CD14-positive monocyte (primary cell): ENCODE data around the gene GSTA2. TPM values are rescaled to one million over a fixed set of nuclear protein-coding genes. Genes with fewer than 3 reads are reported as not detected.

Source experiments
- DNase-seq, 3 donors: peaks; one replicate each; pipeline ENCODE4 v3.0.0-alpha.2; 2011 to 2022
- H2AFZ ChIP-seq: 2 replicates; pipeline ENCODE4 v1.6.0; 2012; ENCODE audit warnings: mild to moderate bottlenecking, low read depth, low read length, inconsistent platforms; ENCODE audit not compliant: insufficient read depth, poor library complexity, severe bottlenecking
- H3K27ac ChIP-seq, 2 donors: 1 replicate in 1 of 2; 2 replicates in 1 of 2; pipeline ENCODE4 v1.5.1; 2012 to 2013; ENCODE audit warnings: low read length in 2 of 2, control low read depth in 1 of 2, inconsistent platforms in 1 of 2, low read depth in 1 of 2, mild to moderate bottlenecking in 1 of 2
- H3K27me3 ChIP-seq, 2 donors: one replicate each; pipeline versions ENCODE4 v1.6.0 to v1.6.1; 2011 to 2013; ENCODE audit warnings: low read length in 2 of 2; ENCODE audit not compliant: control insufficient read depth in 2 of 2, insufficient read depth in 2 of 2
- H3K36me3 ChIP-seq, 2 donors: replicated peaks in 1 of 2; 1 replicate in 1 of 2; 2 replicates in 1 of 2; pipeline versions ENCODE4 v1.5.1 to v1.6.1; 2012 to 2013; ENCODE audit warnings: low read length in 2 of 2, control low read depth in 1 of 2, inconsistent platforms in 1 of 2, mild to moderate bottlenecking in 1 of 2; ENCODE audit not compliant: insufficient read depth in 2 of 2, control insufficient read depth in 1 of 2
- H3K4me1 ChIP-seq, 2 donors: 1 replicate in 1 of 2; 2 replicates in 1 of 2; pipeline versions ENCODE4 v1.5.1 to v1.6.1; 2012 to 2013; ENCODE audit warnings: low read length in 2 of 2, control low read depth in 1 of 2, inconsistent platforms in 1 of 2, mild to moderate bottlenecking in 1 of 2, moderate library complexity in 1 of 2; ENCODE audit not compliant: insufficient read depth in 2 of 2, control insufficient read depth in 1 of 2
- H3K4me2 ChIP-seq: replicated peaks from 2 replicates; pipeline ENCODE3; 2012; ENCODE audit warnings: low read length, moderate library complexity, mild to moderate bottlenecking; ENCODE audit not compliant: poor library complexity, severe bottlenecking; ENCODE audit errors: extremely low read depth
- H3K4me3 ChIP-seq, 3 experiments: fragments of 200-600 bp in 1 of 3; sonication (generic) in 1 of 3; replicated peaks in 1 of 3; 1 replicate in 2 of 3; 2 replicates in 1 of 3; pipeline ENCODE4 v1.5.1; 2011 to 2013; ENCODE audit warnings: low read length in 3 of 3, mild to moderate bottlenecking in 3 of 3, control low read depth in 2 of 3, low read depth in 2 of 3, inconsistent platforms in 1 of 3, moderate library complexity in 1 of 3
- H3K79me2 ChIP-seq: 2 replicates; pipeline ENCODE4 v1.6.0; 2012; ENCODE audit warnings: mild to moderate bottlenecking, control low read depth, inconsistent platforms, low read length, moderate library complexity; ENCODE audit not compliant: insufficient read depth
- H3K9ac ChIP-seq: 2 replicates; pipeline ENCODE4 v1.6.0; 2017; ENCODE audit warnings: low read length, mild to moderate bottlenecking; ENCODE audit not compliant: insufficient read depth, poor library complexity, severe bottlenecking
- H3K9me3 ChIP-seq, 2 donors: replicated peaks in 1 of 2; 1 replicate in 1 of 2; 2 replicates in 1 of 2; pipeline versions ENCODE4 v1.5.1 to v1.6.1; 2012 to 2013; ENCODE audit warnings: low read length in 2 of 2, control low read depth in 1 of 2; ENCODE audit not compliant: control insufficient read depth in 1 of 2, insufficient read depth in 1 of 2
- H4K20me1 ChIP-seq: 2 replicates; pipeline ENCODE4 v1.6.0; 2012; ENCODE audit warnings: mild to moderate bottlenecking, low read length, control low read depth, moderate library complexity; ENCODE audit not compliant: insufficient read depth
- H3K27ac Mint-ChIP-seq, 7 donors: one replicate each; pipeline ENCODE4 v1.8.0; 2020; ENCODE audit warnings: mild to moderate bottlenecking in 7 of 7, mixed read lengths in 7 of 7, moderate library complexity in 6 of 7, inconsistent platforms in 2 of 7
- H3K27me3 Mint-ChIP-seq, 3 donors: one replicate each; pipeline ENCODE4 v1.8.0; 2021 to 2022; ENCODE audit warnings: low read depth in 3 of 3, mild to moderate bottlenecking in 3 of 3, mixed read lengths in 3 of 3, moderate library complexity in 3 of 3, inconsistent platforms in 1 of 3
- H3K36me3 Mint-ChIP-seq, 2 donors: one replicate each; pipeline ENCODE4 v1.8.0; 2020; ENCODE audit warnings: mixed read lengths in 2 of 2, inconsistent platforms in 1 of 2, mild to moderate bottlenecking in 1 of 2
- H3K4me1 Mint-ChIP-seq: one replicate; pipeline ENCODE4 v1.8.0; 2020; ENCODE audit warnings: mild to moderate bottlenecking, mixed read lengths
- H3K4me3 Mint-ChIP-seq, 2 donors: one replicate each; pipeline ENCODE4 v1.8.0; 2020; ENCODE audit warnings: mild to moderate bottlenecking in 2 of 2, mixed read lengths in 2 of 2, moderate library complexity in 1 of 2
- H3K9me3 Mint-ChIP-seq, 7 donors: one replicate each; pipeline ENCODE4 v1.8.0; 2020 to 2022; ENCODE audit warnings: mixed read lengths in 7 of 7, mild to moderate bottlenecking in 6 of 7, moderate library complexity in 6 of 7, inconsistent platforms in 2 of 7
- WGBS: methylation state at CpG from one replicate; pipeline ENCODE4 v1.1.5; 2013; ENCODE audit warnings: missing lambda C conversion rate; ENCODE audit not compliant: insufficient coverage; 5-methylcytosine and 5-hydroxymethylcytosine counted together
- intact Hi-C, 2 donors: fragments of 100-400 bp; cut with micrococcal nuclease; formaldehyde crosslinking; loops; one replicate each; pipeline versions ENCODE4 v1.15.0 to v1.15.1; 2023
- polyA plus RNA-seq, 3 donors: library from polyadenylated mRNA; depleted of rRNA in 1 of 3; unstranded in 2 of 3; stranded (reverse) in 1 of 3; fragments of 300-500 nt in 2 of 3; fragments of >200 nt in 1 of 3; fragmentation: Illumina TruSeq in 2 of 3; gene quantifications; 1 replicate in 2 of 3; 2 replicates in 1 of 3; pipeline ENCODE4 v1.2.3, GENCODE V29; 2012 to 2021
- TF ChIP-seq, protein P1 (sequence below): fragments of 200-600 bp; IDR thresholded peaks from one replicate; pipeline ENCODE4 v1.8.0; 2022; ENCODE audit warnings: antibody characterized with exemption, mild to moderate bottlenecking

GSTA2 gene
- polyA plus RNA-seq, 3 donors = not detected

DNA sequence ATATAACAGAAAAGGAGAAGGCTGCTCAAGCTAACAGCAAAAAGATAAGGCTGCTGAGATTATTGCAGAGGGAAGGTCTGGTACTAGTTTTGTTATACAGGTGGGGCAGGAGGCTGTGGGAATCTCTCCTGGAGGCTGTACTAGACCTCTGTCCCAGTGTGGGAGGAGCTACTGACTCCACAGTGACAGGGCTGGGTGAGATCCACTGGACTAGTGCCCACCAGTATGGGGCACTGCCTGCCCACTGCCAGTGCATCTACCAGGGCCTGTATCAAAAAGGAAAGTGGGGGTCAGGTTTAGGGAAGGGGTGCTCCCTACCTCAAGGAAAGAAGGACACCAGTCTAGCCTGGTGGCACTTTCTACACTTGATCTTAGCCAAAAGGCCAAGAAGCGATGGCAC, 30.1 kb downstream of the GSTA2 start:
- TF ChIP-seq, protein P1, sequence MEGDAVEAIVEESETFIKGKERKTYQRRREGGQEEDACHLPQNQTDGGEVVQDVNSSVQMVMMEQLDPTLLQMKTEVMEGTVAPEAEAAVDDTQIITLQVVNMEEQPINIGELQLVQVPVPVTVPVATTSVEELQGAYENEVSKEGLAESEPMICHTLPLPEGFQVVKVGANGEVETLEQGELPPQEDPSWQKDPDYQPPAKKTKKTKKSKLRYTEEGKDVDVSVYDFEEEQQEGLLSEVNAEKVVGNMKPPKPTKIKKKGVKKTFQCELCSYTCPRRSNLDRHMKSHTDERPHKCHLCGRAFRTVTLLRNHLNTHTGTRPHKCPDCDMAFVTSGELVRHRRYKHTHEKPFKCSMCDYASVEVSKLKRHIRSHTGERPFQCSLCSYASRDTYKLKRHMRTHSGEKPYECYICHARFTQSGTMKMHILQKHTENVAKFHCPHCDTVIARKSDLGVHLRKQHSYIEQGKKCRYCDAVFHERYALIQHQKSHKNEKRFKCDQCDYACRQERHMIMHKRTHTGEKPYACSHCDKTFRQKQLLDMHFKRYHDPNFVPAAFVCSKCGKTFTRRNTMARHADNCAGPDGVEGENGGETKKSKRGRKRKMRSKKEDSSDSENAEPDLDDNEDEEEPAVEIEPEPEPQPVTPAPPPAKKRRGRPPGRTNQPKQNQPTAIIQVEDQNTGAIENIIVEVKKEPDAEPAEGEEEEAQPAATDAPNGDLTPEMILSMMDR = no peak
- Mint-ChIP-seq H3K9me3 (peaks cover 0 to 12% (median 4%) of the 10 kb centered on the region in 7 donors), H3K4me3 (no peak overlapping the region), H3K4me1 (no peaks in the 10 kb centered on the region), H3K36me3 (no peaks in the 10 kb centered on the region), H3K27ac (no peak overlapping the region), H3K27me3 (peaks cover 0 to 3% (median 1%) of the 10 kb centered on the region in 3 donors)
- no peaks in the 10 kb centered on the region for H3K36me3 ChIP-seq
- no peak overlapping the region for H3K27ac ChIP-seq
- H2AFZ ChIP-seq = no peak overlapping the region
- DNase-seq = no peak
- intact Hi-C loops = no loop called here
- no peaks in the 10 kb centered on the region for H3K4me1 ChIP-seq
- H3K4me2 ChIP-seq = no peak overlapping the region
- no peaks in the 10 kb centered on the region for H4K20me1 ChIP-seq
- H3K9ac ChIP-seq = no peak overlapping the region
- H3K27me3 ChIP-seq = no peaks in the 10 kb centered on the region
- no CpG with 5 or more reads among the region's 1 CpG for WGBS
- H3K9me3 ChIP-seq = peaks cover 0 to 10% of the 10 kb centered on the region in 2 donors
- no peak overlapping the region for H3K4me3 ChIP-seq
- H3K79me2 ChIP-seq = no peaks in the 10 kb centered on the region

GRCh38 chr6:52731719-52732118, 31.6 kb downstream of the GSTA2 start:
- Histone ChIP-seq H3K4me2 (no peak overlapping the region), H4K20me1 (no peaks in the 10 kb centered on the region)
- H3K4me3 Mint-ChIP-seq = no peak overlapping the region

More at GRCh38 chr6:52731719-52732118, 31.6 kb downstream of the GSTA2 start:
- Mint-ChIP-seq H3K27me3 (peaks cover 0 to 3% (median 1%) of the 10 kb centered on the region in 3 donors), H3K4me1 (no peaks in the 10 kb centered on the region), H3K36me3 (no peaks in the 10 kb centered on the region), H3K27ac (no peak overlapping the region), H3K9me3 (peaks cover 0 to 3% (median 0%) of the 10 kb centered on the region in 7 donors)
- no peaks in the 10 kb centered on the region for H3K36me3 ChIP-seq
- no peak overlapping the region for H3K4me3 ChIP-seq
- H3K79me2 ChIP-seq = no peaks in the 10 kb centered on the region
- no peaks in the 10 kb centered on the region for H3K27me3 ChIP-seq
- H3K9ac ChIP-seq = no peak overlapping the region
- TF ChIP-seq, protein P1 = no peak
- intact Hi-C loops = no loop called here
- DNase-seq = no peak
- H3K27ac ChIP-seq = no peak overlapping the region
- no peak overlapping the region for H2AFZ ChIP-seq
- whole genome bisulfite sequencing = no CpG with 5 or more reads among the region's 6 CpGs
- H3K9me3 ChIP-seq = peaks cover 0 to 4% of the 10 kb centered on the region in 2 donors
- no peaks in the 10 kb centered on the region for H3K4me1 ChIP-seq
